Thoracic aorta (tissue), 2 donors: ENCODE results near the gene DLX1. TPM values are rescaled to one million over a fixed set of nuclear protein-coding genes. Genes with fewer than 3 reads are reported as not detected.

Experiments used
- ATAC-seq: fragments of 150-250 bp; one replicate; pipeline ENCODE4 v1.8.0; 2017; ENCODE audit warnings: low read depth; ENCODE audit not compliant: insufficient number of reproducible peaks, low FRiP score
- DNase-seq: peaks from one replicate; pipeline ENCODE4 v3.0.0-alpha.2; 2020; ENCODE audit warnings: low spot score
- H3K27ac ChIP-seq, 2 donors: fragments of 200-600 bp; sonication (generic); 1 replicate in 1 of 2; 2 replicates in 1 of 2; pipeline ENCODE4 v1.5.1; 2016; ENCODE audit warnings: mild to moderate bottlenecking in 2 of 2, moderate library complexity in 2 of 2
- H3K27me3 ChIP-seq: fragments of 200-600 bp; sonication (generic); replicated peaks from 2 replicates; pipeline ENCODE4 v1.6.0; 2016; ENCODE audit warnings: mild to moderate bottlenecking; ENCODE audit not compliant: insufficient read depth
- H3K36me3 ChIP-seq: fragments of 200-600 bp; sonication (generic); one replicate; pipeline ENCODE4 v1.5.1; 2016
- H3K4me1 ChIP-seq, 2 donors: fragments of 200-600 bp; sonication (generic); 1 replicate in 1 of 2; 2 replicates in 1 of 2; pipeline versions ENCODE4 v1.5.1 to v1.6.0; 2016; ENCODE audit warnings: low read depth in 2 of 2, mild to moderate bottlenecking in 1 of 2; ENCODE audit not compliant: control insufficient read depth in 1 of 2
- H3K4me3 ChIP-seq: fragments of 200-600 bp; sonication (generic); 2 replicates; pipeline ENCODE4 v1.5.1; 2016; ENCODE audit warnings: mild to moderate bottlenecking
- H3K9me3 ChIP-seq: fragments of 200-600 bp; sonication (generic); 2 replicates; pipeline ENCODE4 v1.5.1; 2016
- total RNA-seq, 2 donors: library from RNA; depleted of rRNA; stranded (reverse); fragments of >200 nt; gene quantifications; one replicate each; pipeline versions ENCODE4 v1.1.0 to v1.2.3, GENCODE V29; 2016
- TF ChIP-seq, protein P1 (sequence below): fragments of 200-600 bp; sonication (generic); IDR thresholded peaks from one replicate; pipeline ENCODE4 v1.5.1; 2019; ENCODE audit warnings: antibody characterized with exemption

DLX1 gene
- total RNA-seq, 2 donors from 2014 or later, result 0.68 to 0.92 TPM

- H3K36me3 ChIP-seq, result no peaks in the 10 kb centered on the region
- H3K9me3 ChIP-seq, result no peaks in the 10 kb centered on the region
- no peak overlapping the region for H3K4me3 ChIP-seq
- TF ChIP-seq, protein P1, sequence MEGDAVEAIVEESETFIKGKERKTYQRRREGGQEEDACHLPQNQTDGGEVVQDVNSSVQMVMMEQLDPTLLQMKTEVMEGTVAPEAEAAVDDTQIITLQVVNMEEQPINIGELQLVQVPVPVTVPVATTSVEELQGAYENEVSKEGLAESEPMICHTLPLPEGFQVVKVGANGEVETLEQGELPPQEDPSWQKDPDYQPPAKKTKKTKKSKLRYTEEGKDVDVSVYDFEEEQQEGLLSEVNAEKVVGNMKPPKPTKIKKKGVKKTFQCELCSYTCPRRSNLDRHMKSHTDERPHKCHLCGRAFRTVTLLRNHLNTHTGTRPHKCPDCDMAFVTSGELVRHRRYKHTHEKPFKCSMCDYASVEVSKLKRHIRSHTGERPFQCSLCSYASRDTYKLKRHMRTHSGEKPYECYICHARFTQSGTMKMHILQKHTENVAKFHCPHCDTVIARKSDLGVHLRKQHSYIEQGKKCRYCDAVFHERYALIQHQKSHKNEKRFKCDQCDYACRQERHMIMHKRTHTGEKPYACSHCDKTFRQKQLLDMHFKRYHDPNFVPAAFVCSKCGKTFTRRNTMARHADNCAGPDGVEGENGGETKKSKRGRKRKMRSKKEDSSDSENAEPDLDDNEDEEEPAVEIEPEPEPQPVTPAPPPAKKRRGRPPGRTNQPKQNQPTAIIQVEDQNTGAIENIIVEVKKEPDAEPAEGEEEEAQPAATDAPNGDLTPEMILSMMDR, result no peak
- no peak for DNase-seq
- no peaks in the 10 kb centered on the region for H3K27me3 ChIP-seq
- no peak overlapping the region for H3K27ac ChIP-seq
- ATAC-seq, result no peak
- H3K4me1 ChIP-seq, result no peaks in the 10 kb centered on the region
Measured at GRCh38 chr2:172046080-172046678, 39.1 kb upstream of the DLX1 start.

GRCh38 chr2:172046866-172047565 lies 38.3 kb upstream of the DLX1 start:
- Histone ChIP-seq H3K27me3 (no peaks in the 10 kb centered on the region), H3K9me3 (no peaks in the 10 kb centered on the region), H3K36me3 (no peaks in the 10 kb centered on the region), H3K27ac (no peak overlapping the region), H3K4me1 (no peaks in the 10 kb centered on the region), H3K4me3 (no peak overlapping the region)
- TF ChIP-seq, protein P1, result no peak
- ATAC-seq (no peak), DNase-seq (no peak)

DNA sequence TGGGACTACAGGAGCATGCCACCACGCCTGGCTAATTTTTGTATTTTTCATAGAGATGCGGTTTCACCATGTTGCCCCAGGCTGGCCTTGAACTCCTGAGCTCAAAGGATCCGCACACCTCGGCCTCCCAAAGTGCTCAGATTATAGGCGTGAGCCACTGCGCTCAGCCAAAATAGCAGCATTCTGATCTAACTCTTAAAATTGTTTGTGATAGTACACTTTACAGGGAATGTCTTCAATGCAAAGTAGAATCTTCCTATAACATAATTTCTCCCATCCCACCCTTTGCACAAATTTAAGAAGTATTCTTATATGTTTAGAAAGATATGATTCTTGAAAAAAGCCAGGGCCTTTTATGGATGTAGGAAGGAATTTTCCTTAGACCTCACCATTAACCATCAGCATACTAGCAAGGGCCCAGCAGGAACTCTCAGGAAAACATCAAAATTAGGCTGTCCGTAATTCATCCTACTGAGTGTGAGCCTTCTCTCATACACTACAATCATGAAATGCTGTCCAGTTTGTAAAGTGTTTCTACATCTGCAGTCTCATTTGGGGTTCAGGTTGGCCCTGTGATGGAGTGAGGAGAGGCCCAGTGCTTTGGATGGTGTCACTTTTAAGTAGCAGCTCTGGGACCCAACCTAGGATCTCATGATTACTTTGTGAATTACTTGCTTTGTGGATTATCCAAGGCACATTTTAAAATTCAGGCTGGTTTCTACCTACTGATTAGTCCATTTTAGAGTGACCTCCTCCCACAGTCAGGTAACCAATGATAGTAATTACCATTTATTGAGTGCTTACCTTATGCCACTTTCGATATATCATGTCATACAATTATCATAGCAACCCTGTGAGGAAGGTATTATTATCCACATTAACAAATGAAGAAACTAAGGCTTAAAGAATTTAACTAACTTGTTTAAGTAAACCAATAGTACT lies 37.5 kb upstream of the DLX1 start:
- DNase-seq (no peak), ATAC-seq (no peak)
- Histone ChIP-seq H3K27ac (no peak overlapping the region), H3K27me3 (no peaks in the 10 kb centered on the region), H3K4me3 (no peak overlapping the region), H3K4me1 (no peaks in the 10 kb centered on the region), H3K36me3 (no peaks in the 10 kb centered on the region), H3K9me3 (no peaks in the 10 kb centered on the region)
- TF ChIP-seq, protein P1, result no peak

GRCh38 chr2:172048508-172049503 lies 36.5 kb upstream of the DLX1 start:
- TF ChIP-seq, protein P1, result no peak
- no peak for DNase-seq
- Histone ChIP-seq H3K4me3 (no peak overlapping the region), H3K27ac (no peak overlapping the region), H3K36me3 (no peaks in the 10 kb centered on the region), H3K9me3 (no peaks in the 10 kb centered on the region), H3K4me1 (no peaks in the 10 kb centered on the region), H3K27me3 (no peaks in the 10 kb centered on the region)
- no peak for ATAC-seq
